GM12874 (cell line): ENCODE measurements around the gene CCDC69.

Experiments
- CTCF ChIP-seq: IDR thresholded peaks from 2 replicates; pipeline ENCODE4 v1.5.1; 2011; ENCODE audit warnings: low read depth, mild to moderate bottlenecking, control low read depth, low read length, moderate library complexity; ENCODE audit not compliant: insufficient read depth

The CCDC69 gene

GRCh38 chr5:151162776-151163175 lies 61.1 kb downstream of the CCDC69 start:
- TF ChIP-seq CTCF = no peak

- TF ChIP-seq CTCF = no peak
Measured at GRCh38 chr5:151159649-151160373, 64.1 kb downstream of the CCDC69 start.

GRCh38 chr5:151158287-151158661 lies 65.6 kb downstream of the CCDC69 start:
- no peak for TF ChIP-seq CTCF

- no peak for TF ChIP-seq CTCF
Measured at GRCh38 chr5:151157426-151158286, 66.2 kb downstream of the CCDC69 start, which contains the start of gene ANXA6. ANXA6 (minus strand) TSS chr5:151157779; CDS start chr5:151147901, 9,878 bp downstream.

- no peak for TF ChIP-seq CTCF
Measured at GRCh38 chr5:151156507-151157420, 67.1 kb downstream of the CCDC69 start.

- TF ChIP-seq CTCF = no peak
Measured at GRCh38 chr5:151155775-151156506, 68.0 kb downstream of the CCDC69 start.
